HG03575 (cell line): ENCODE results near the gene CST7.

Experiments used
- ATAC-seq: cut with Tn5 transposase; IDR thresholded peaks from one replicate; pipeline ENCODE4 v1.9.1; 2021; ENCODE audit not compliant: unreplicated experiment, insufficient number of reproducible peaks, low FRiP score; ENCODE audit errors: extremely low read depth

The CST7 gene

DNA sequence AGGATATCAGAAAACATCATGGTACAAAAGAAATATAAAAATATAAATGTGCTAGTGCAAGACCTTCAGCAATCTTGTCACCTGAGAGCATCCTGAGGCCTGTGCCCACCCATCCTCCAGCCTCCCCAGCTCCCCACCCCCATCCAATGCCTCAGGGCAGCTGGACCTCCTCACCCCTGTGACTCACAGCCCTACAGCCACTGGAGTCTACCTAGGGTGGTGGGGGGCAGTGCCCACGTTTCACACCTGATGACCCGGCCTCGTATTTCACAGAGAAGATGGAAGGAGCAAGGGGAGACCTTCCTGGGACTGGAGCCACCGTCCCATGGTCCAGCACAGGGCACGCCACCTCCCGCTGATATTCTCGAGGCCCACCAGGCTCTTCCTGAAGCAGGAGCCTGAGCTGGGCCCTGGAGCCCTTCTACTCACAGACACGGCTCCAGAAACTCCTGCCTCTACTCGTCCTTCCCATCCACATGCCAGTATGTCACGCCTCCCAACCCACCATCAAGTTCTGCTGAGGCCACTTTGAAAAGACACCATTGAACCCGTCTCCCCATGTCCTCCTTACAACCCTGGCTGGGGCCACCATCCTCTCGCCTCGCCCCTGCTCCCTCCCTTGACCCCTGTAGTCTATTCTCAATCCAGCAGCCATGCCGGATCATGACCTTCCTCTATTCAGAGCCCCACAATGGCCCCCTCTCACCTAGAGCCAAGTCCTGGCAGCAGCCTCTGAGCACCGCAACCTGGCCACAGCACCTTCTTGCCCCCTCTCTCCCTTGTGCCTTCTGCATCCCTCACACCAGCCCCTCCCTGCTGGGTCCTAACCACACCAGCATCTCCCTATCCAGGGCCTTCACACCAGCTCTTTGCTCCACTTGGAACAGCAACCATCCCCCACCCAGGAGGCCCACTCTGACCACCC is 30.2 kb downstream of the CST7 start:
- ATAC-seq = no peak

DNA sequence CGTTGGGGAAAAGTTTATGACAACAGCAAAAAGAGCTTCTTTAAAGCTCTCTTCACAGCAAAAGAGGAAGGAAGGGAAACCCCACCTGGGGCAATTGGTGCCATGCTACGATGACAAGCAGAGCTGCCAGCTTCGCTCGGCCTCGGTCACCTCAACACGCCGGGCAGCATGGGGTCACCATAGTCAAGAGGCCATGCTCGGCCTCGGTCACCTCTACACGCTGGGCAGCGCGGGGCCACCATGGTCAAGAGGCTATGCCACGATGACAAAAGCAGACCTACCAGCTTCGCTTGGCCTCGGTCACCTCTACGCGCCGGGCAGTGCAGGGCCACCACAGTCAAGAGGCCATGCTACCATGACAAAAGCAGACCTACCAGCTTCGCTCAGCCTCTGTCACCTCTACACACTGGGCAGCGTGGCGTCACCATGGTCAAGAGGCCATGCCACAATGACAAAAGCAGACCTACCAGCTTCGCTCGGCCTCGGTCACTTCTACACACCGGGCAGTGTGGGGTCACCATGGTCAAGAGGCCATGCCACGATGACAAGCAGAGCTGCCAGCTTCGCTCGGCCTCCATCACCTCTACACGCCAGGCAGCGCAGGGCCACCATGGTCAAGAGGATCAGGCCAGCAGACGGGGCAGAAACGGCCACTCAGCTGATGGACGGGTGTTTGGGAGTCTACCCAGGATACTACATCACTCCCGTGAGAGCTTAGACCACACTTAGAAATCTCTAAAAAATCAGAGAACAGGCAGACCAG is 31.4 kb downstream of the CST7 start:
- ATAC-seq = no peak

DNA sequence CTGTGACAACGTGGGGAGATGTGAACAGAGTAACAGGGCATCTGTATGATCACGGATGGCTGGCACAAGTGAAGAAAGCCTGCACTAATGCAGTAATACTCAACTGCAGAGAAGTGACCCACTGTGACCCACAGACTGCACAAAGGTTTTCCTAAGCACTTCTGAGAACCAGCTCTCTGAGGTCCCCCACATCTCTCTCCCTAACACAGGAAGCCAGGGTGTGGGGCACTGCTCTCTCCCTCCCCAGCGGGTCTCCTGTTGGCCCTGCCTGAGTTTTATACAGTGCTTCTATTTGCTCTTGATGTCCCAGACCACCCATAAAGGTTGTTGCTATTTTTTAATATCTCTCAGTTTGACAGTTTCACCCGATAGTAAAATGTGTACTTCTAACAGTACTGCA is 32.2 kb downstream of the CST7 start:
- no peak for ATAC-seq

DNA sequence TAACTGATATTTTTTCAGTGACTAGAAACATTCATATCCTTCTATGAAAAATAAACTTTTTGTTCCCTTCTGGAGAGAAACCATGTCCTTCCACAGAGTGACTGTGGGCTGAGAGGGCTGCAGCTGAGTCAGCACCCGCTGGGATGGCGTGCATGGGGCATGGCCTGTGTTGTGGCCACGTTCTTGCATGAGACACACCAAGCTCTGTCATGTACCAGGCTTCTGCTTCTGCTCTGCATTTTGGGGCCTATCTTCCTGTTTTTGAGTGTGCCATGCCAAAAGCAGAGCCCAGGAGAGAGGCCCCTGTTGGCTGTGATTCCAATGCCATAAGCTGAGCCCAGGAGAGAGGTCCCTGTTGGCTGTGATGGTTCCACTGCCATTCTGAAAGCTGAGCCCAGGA is 32.7 kb downstream of the CST7 start:
- ATAC-seq = no peak

DNA sequence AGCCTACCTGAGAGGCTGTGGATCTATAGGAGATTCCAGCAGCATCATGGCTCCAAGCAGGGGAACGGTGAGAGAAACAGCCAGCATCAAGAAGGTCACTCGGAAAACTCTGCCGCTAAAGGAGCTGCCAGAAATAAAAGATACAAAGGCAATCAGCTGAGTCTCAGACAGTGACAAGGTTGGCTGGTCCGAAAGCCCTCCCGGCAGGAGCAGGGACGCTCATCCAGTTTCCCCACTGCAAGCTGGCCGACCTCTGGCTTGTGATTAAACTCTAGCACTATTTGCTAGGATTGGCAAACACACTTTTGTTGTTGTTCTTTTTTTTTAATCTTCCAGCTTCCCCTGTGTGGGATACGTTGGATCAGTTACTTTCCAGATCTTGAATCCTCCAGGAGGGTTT is 34.8 kb downstream of the CST7 start:
- no peak for ATAC-seq

DNA sequence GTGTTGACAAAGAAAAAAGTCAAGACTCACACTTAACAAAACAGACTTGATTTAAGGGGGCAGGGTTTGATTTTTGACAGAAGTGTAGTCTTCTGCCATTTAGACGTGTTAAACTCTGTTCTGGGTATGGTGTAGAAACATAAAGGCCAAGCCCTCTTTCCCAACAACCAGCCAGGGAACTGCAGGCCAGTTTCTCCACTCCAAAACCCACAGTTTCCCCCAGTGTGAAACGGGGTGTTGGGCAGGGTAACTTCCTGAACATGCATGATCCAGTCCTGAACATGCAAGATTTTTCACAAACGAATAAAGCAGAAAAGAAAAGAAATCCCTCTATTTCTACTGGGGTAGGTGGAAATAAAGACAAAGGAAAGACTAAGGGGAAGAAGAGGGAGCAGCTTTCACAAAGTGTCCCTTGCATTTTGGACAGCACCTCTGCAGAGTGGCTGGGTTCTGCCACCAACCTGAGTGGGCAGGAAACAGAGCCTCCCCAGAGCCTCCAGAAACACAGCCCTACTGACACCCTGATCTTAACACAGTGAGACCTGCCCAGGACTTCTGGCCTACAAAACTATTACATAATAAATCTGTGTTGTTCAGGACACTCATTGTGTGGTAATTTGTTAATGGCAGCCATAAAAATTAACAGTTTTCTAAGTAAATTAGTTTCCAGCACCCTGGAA is 36.0 kb downstream of the CST7 start:
- no peak for ATAC-seq

DNA sequence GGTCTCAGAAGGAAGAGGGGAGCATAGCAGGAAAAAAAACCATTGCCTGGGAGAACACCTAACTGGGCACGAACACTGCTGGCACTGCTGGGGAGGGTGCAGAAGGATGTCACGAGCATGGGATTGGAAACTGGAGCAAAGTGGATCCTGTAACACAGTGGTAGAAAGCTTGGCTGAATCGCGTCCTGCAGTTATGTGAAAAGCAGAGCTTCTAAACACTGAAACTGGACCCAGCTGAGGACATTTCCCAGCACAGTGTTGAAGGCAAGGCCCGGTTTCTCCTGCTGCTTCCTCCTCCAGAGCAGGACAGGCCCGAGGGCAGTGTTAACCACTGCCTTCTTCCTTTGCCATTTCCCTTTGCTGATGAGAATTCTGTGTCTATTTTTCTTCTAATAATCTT is 36.7 kb downstream of the CST7 start:
- ATAC-seq = no peak

DNA sequence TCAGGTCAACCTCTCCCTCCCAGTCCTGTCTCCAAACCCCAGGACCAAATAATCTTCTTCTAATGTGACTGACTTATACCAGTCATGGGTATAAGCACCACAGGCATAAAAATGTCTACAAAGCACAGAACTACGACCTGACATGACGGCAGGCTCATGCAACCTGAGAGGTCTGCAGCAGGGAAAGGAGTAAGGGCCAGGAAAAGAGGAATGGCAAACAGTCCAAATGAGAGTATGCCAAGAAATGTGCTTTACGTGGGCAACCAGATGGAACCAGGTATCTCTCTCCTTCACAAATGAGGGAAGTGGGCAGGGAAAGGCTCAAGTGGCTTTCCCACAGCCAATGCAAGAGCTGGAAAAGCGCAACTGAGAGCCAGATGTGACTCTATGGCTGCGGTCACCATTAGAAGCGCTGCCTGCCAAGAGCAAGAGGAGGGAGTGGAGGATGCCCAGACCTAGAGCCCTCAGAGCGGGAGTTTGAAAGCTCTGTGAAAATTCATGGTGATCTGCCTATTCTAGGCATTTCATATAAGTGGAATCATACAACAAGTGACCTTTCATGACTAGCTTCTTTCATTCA is 37.5 kb downstream of the CST7 start:
- ATAC-seq = no peak

DNA sequence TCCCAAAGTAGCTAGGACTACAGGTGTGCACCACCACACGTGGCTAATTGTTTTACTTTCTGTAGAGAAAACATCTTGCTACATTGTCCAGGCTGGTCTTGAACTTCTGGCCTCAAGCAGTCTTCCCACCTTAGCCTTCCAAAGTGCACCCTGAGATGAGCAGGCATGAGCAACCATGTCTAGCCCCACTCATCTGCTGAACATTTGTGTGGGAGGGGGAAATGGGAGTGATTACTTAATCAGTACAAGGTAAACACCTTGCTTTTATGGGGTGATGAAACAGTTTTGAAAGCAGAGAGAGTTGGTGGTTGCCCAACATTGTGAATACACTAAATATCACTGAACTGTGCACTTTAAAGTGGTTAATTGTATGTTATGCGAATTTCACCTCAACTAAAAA is 38.2 kb downstream of the CST7 start:
- ATAC-seq = no peak

DNA sequence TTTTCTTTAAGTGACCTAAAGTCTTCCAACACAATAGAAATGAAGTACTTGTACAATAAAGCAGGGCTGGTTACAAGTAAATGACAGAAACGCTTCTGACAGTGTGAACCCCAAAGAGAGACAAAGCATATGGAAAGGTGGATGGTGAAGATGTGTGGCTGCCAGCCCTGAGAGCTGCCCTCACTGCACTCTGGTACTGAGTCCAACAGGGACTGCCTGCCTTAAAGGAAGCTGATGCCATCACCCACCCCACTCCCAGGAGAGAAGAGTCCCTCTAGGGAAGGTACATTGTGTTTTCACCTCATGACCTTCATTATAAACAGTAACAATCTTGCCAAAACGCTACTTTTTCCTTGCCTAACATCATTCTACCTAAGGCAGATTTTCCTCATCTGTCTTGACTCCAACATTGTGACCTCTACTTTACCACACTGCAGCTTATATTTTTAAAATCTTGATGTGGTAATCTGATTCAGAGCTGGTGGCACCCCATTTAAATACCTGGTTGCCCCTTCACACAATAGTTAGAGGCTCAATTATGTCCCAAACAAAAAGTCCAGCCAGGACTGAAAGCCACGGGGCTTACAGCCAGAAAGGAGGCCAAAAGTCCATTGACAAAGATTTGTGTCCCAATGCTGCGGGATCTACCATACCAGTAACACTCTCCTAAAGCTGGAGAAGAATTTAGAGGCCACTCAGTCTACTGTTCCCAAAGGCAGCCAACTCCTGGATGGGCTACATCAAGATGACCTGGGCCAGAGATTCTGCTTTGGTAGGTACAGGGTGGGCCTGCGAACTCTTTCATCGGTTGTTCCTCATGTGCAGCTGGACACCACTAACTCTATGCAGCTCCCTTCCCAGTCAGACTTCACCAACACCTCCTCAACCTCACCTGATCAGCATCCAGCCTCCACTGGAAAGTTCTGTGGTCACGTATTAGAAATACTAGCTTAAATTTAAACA is 39.1 kb downstream of the CST7 start:
- ATAC-seq = no peak

DNA sequence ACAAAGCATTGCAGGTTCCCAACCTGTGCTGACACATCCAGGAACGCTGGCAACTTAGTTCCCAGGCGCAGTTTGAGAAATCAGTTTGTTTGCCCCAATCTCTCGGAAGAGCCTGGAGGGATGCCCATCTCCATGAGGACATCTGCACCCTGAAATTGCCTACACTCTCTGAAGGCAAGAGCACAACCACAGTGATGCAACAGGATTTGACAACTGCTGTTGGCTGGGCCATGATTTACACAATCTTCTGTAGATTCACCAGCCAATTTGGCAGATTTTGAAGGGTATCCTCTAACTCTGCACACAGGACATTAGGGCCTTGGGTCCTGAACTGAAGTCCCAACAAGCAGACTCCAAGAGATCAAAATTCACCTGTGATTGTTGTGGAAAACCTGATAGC is 40.1 kb downstream of the CST7 start:
- ATAC-seq = no peak

DNA sequence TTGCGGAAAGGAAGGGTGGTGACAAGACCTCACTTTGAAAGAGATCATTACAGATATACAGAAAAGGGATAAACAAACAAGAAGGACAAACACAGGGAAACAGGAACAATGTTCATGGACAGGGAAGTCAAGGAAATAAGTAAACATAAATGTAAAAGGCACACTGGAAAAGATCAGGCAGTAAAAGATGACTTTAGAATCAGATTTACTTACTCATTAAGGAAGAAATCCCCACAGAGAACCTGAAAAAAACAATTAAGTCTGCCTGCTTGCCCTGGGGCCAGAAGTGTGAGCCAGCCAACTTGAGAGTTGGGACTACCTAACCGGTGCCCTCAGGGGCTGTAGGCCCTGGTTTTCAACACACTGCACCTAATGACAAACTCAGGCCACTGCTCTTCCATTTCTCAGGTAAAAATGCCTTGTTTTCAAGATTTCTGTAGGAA is 41.8 kb downstream of the CST7 start:
- ATAC-seq = no peak

DNA sequence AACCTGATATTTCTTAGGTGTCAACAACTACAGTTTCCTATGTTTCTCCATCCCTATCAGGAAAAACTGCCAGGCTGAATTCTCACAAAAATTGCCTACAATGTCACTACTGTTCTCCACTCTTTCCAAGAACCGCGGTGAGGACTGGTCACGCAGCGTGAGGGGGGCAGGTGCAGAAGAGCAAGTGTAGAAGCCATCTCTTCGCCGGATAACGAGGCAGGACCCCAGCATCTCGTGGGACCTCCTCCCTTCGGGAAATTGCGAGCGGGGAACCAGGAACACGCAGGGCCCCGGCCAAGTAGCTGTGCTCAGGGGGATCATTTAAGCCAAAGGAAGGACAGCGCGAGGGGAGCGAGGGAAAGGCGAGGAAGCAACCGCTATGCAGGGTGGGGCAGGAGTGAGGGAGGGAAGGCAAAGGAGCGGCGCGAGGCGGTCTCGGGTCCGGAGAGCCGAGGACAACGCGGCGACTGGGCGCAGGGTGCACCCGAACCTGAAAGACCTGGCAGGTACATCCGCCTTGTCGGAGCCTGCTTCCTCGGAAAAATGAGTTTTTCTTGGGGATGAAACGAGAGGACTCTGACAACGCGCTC is 42.9 kb downstream of the CST7 start:
- ATAC-seq = no peak

DNA sequence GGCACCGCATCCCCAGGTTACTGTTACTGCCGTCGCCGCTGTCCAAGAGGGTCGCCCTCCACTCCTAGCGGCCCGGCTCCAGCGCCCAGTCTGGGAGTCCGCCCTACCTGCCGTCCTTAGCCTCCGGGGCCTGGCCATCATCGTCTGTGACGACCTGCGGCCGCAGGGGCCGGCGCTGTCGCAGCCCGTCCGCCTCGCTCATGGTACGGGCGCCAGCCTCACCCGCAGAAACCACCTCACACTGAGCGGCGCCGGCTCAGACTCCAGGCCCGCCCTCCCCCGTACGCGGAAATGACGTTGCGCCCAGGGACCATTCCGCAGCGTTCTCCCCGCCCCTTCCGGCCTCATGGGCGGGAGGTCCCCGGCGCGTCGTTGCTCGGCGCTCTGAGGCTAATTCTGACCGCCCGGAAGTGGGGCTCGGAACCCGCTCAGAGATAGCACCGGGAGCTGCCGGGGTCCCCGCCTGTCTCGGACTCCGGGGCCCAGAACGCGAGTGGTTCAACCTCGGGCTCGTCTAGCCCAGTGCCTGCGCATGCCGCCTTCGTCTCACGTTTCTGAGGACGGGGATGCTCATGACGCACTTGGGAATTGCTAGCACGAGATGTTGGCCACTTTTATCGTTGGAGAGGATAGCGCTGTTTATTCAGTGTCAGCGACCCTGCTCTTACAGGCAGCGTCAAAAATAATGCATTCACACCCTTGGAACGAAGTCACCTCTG is 43.6 kb downstream of the CST7 start, which contains the start of gene APMAP:
APMAP (minus strand) TSS at position 265 of the 719 bp plus-strand sequence; CDS start at position 202, 63 bp downstream.
- ATAC-seq = peak; percentile 62

DNA sequence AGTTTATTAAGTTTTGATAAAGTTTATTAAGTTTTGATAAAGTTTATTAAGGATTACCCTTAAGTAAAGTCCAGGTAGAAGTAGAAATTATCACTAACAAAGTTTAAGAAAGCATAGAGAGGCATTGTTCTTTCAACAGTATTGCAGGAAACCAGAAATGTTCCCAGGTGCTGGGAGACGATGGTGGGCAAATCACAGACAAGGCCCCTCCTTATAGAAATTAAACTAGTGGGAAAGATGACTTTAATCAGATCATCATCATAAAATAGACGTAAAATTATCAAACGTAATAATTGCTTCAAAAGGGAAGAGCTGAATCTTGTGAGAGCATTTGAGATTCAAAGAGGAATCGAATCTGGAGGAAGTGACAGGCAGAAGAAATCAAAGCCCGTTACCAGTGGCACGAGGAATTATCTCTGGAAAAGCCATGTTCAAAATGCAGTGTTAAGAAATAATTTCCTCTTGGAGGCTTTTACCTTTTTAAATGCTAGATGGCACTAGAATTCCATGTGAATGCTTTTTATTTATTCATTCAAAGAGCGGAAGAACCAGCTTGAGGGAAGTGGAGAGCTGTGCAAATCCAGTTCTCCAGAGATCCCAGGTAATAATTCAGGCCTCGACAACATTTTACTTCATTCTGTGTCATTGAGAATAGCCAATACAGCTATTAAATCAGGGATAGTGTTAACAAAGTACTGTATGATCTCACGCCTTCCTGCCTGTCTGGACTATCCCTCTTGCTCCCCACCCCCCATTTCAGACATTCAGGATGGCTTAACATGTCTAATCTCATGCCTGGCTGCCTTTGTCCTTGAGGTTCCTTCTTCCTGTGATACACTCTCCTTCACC is 44.5 kb downstream of the CST7 start:
- no peak for ATAC-seq

DNA sequence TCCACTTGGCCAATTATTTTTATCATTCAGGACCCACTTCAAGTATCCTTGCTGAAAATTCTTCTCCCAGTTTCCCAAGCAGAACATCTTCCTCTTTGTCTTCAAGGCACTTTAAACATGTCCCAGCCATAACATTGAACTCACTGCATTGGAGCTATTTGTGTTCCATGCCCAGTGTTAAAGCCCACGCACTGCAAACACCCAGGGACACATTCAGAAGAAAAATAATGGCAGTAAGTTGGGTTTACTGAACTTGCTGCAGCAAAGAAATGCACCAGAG is 45.1 kb downstream of the CST7 start:
- no peak for ATAC-seq
